Mesodermal cell (in vitro differentiated cells): ENCODE results near the gene VAMP4. TPM values are rescaled to one million over a fixed set of nuclear protein-coding genes. Genes with fewer than 3 reads are reported as not detected.
A peak's percentile ranks its signal among the peaks of the same experiment; 100 is the strongest.

ENCODE experiments used
- H3K27ac ChIP-seq: 2 replicates; pipeline ENCODE4 v1.7.0; 2013; ENCODE audit warnings: mild to moderate bottlenecking, low read depth, low read length, moderate library complexity; ENCODE audit not compliant: severe bottlenecking
- H3K36me3 ChIP-seq: 2 replicates; pipeline ENCODE4 v1.7.1; 2013; ENCODE audit warnings: mild to moderate bottlenecking, low read length, moderate library complexity; ENCODE audit not compliant: control insufficient read depth, insufficient read depth
- H3K4me1 ChIP-seq: one replicate; pipeline ENCODE4 v1.7.1; 2013; ENCODE audit warnings: mild to moderate bottlenecking, low read length; ENCODE audit not compliant: insufficient read depth, control insufficient read depth, poor library complexity, severe bottlenecking
- H3K4me3 ChIP-seq: 2 replicates; pipeline ENCODE4 v1.7.0; 2013; ENCODE audit warnings: low read length, control low read depth, mild to moderate bottlenecking; ENCODE audit not compliant: insufficient read depth, poor library complexity, severe bottlenecking; ENCODE audit errors: extremely low read depth
- H3K9me3 ChIP-seq: 2 replicates; pipeline ENCODE4 v1.7.1; 2013; ENCODE audit warnings: mild to moderate bottlenecking, low read length, moderate library complexity; ENCODE audit not compliant: control insufficient read depth
- WGBS, 2 experiments: methylation state at CpG; one replicate each; pipeline ENCODE4 v1.1.5; 2013; ENCODE audit warnings: missing lambda C conversion rate in 2 of 2; ENCODE audit not compliant: insufficient coverage in 2 of 2; 5-methylcytosine and 5-hydroxymethylcytosine counted together
- polyA plus RNA-seq, 2 experiments: library from polyadenylated mRNA; stranded (reverse); fragments of 50-300 nt; gene quantifications; one replicate each; pipeline ENCODE4 v1.2.3, GENCODE V29; 2013

Gene VAMP4, protein sequence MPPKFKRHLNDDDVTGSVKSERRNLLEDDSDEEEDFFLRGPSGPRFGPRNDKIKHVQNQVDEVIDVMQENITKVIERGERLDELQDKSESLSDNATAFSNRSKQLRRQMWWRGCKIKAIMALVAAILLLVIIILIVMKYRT
- polyA plus RNA-seq (2013, experiment 1 of 2): 10.6 TPM
- 16.7 TPM for polyA plus RNA-seq (2013, experiment 2 of 2)

DNA sequence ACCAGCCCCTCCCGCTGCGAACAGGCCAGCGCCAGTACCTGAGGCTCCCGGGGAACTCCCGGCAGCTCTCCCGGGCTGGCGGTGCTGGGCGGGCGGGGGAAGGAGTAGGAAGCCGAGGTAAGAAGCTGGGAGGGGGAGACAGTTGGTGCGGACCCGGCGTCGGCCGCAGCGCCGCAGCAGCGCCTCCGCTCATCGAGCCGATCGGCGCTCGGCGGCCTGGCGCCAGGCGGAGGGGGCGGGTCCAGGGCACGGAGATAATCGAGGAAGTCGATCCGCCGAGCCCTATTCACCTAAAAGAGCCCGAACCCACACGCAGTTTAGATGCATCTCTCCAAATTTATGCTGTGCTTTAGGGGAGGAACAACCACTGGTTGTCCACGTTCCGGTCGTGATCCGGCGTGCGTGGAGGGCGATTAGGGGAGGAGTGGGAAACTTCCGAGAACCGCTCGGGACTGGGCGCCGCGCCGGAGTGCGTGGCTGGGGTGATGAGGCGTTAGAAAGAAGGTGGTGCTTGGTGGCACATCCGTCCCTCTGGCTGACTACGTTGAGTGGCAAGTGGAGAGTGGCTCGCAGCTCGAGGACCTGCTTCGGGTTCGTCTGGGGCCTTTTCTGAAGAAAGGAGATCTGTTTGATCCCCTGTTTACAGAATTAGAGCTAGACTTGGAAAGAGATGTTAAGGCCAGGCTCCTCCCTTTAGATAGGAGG, at the start of gene VAMP4:
TSS of gene VAMP4 (minus strand) at position 194 of the 705 bp plus-strand sequence. CDS start 3,651 bp downstream, outside the sequence.
- H3K4me3 ChIP-seq: peak within 1 kb of the TSS; percentile 90
- 0 to 1% methylated on average over 36 to 42 of the region's 57 CpGs for WGBS, 2 experiments

DNA sequence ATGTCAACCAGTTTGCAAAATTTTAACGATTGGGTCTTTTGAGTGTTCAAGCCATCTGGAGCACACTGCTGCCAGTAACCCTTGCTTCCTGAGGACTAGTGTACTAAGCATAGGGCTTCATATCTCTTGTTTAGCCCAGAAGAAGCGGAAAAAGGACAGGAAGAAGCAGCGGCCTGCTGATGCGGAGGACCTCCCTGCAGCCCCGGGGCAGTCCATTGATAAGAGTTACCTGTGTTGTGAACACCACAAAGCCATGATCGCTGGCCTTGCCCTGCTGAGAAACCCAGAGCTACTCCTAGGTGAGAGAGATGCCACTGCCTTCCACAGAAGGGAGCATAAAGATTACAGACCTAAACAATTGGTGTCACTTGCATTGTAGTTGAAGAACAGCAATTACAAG, 48.5 kb upstream of the VAMP4 start:
- H3K4me1 ChIP-seq: peaks cover 2% of the 10 kb centered on the region
- H3K9me3 ChIP-seq: no peaks in the 10 kb centered on the region
- H3K36me3 ChIP-seq: peaks cover 83% of the 10 kb centered on the region
- H3K4me3 ChIP-seq: no peak overlapping the region
- 99 to 100% methylated on average over 5 to 6 of the region's 6 CpGs for WGBS, 2 experiments
- H3K27ac ChIP-seq: no peak overlapping the region

More for the DNA sequence above, at the start of gene VAMP4:
- Histone ChIP-seq H3K27ac (peak within 1 kb of the TSS; percentile 87), H3K36me3 (peaks cover 8% of the 10 kb centered on the region), H3K9me3 (no peaks in the 10 kb centered on the region), H3K4me1 (peaks cover 12% of the 10 kb centered on the region)

DNA sequence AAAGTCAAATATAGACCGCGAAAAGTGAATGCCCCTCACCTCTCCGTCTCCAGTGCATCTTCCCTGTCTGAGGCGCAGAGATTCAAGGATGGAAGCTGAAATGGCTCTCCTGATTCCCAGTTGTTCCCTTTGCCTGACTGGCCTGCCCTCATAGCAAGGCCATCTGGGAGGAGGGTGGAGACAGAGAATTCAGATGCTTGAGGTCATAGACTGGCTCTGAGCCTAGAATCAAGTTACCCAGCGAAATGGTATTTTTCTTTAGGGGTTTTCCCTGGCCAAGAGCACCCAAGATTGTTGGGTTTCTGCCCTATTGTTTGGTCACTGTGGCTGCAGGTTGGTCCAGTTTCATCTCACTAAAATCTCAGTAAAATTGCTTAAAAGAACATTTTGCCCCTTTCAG, 46.8 kb upstream of the VAMP4 start:
- Histone ChIP-seq H3K27ac (no peak overlapping the region), H3K36me3 (peaks cover 88% of the 10 kb centered on the region), H3K9me3 (no peaks in the 10 kb centered on the region), H3K4me1 (peaks cover 2% of the 10 kb centered on the region), H3K4me3 (no peak overlapping the region)
- 97 to 100% methylated on average over 4 of the region's 5 CpGs for WGBS, 2 experiments

DNA sequence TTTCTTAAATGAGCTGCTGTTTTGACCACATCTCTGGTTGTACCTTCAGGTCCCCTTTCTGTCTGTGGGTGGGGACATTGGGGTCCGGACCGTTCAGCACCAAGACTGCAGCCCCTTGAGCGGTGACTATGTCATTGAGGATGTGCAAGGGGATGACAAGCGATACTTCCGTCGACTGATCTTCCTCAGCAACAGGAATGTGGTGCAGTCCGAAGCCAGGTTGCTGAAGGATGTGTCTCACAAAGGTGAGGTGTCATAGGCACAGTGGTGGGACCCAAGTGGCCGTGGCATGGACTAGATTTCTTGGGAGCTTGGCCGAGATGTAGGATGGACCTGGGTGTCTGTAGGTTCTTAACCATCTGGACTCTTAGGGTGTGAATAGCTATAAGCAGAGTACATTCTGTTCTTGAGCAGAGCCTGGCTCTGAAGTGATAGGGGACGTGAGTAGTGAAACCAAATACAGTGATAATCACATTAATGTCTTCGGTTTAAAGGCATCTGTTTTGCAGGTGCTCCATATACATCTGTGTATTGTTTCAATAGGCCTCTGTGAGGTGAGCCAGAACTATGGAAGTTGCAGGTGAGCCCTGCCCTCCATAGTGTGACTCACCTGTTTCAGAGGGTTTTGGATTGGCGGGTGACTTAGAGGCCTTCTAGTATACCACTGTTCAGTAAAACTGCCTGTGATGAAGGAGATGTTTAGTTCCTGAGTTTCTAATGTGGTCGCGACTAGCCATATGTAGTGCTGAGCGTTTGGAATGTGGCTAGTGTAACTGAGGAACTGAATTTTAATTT, 46.0 kb upstream of the VAMP4 start:
- Histone ChIP-seq H3K4me3 (no peak overlapping the region), H3K4me1 (no peaks in the 10 kb centered on the region), H3K9me3 (no peaks in the 10 kb centered on the region), H3K27ac (no peak overlapping the region), H3K36me3 (peaks cover 86% of the 10 kb centered on the region)
- 95 to 96% methylated on average over 10 to 11 of the region's 15 CpGs for WGBS, 2 experiments

DNA sequence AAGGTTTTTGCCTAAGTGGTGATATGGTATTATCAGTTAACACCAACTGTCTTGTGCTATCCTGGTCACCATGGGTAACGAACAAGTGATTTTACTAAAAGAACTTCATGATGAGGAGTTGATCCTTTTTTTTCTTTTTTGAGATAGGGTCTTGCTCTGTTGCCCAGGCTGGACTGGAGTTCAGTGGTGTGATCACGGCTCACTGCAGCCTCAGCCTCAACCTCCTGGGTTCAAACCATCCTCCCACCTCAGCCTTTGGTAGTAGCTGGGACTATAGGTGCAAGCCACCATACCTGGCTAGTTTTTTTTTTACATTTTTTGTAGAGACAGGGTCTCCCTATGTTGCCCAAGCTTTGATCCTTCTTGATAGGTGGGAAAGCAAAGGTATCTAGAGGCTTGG, 44.7 kb upstream of the VAMP4 start:
- no peak overlapping the region for H3K4me3 ChIP-seq
- WGBS, 2 experiments: no CpG with 5 or more reads among the region's 2 CpGs
- no peaks in the 10 kb centered on the region for H3K4me1 ChIP-seq
- peaks cover 72% of the 10 kb centered on the region for H3K36me3 ChIP-seq
- H3K9me3 ChIP-seq: no peaks in the 10 kb centered on the region
- no peak overlapping the region for H3K27ac ChIP-seq

DNA sequence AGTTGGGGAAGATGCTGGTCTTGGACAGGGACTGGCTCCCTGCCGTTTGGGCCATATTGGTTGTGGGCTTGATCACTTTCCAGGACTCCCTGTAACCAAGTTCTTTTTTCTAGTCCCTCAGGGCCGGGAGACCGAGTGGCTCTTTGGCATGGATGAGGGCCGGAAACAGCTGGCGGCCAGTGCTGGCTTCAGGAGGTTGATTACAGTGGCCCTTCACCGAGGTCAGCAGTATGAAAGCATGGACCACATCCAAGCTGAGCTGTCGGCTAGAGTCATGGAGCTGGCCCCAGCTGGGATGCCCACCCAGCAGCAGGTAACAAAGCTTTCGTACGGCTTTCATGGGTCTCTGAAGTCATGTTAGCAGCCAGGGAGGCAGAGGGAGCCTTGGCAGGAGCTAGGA, 43.9 kb upstream of the VAMP4 start:
- Histone ChIP-seq H3K36me3 (peaks cover 65% of the 10 kb centered on the region), H3K27ac (no peak overlapping the region), H3K4me3 (no peak overlapping the region), H3K4me1 (no peaks in the 10 kb centered on the region), H3K9me3 (no peaks in the 10 kb centered on the region)
- 96% methylated on average over 7 to 9 of the region's 9 CpGs for WGBS, 2 experiments

GRCh38 chr1:171784784-171785183, 42.9 kb upstream of the VAMP4 start:
- no peak overlapping the region for H3K4me3 ChIP-seq

GRCh38 chr1:171783816-171784530, 42.1 kb upstream of the VAMP4 start:
- no peak overlapping the region for H3K27ac ChIP-seq
- H3K4me1 ChIP-seq: no peaks in the 10 kb centered on the region
- peaks cover 55% of the 10 kb centered on the region for H3K36me3 ChIP-seq
- WGBS, 2 experiments: 97% methylated on average over 20 to 23 of the region's 25 CpGs
- H3K9me3 ChIP-seq: no peaks in the 10 kb centered on the region
- no peak overlapping the region for H3K4me3 ChIP-seq

More at GRCh38 chr1:171784784-171785183, 42.9 kb upstream of the VAMP4 start:
- no peaks in the 10 kb centered on the region for H3K9me3 ChIP-seq
- H3K36me3 ChIP-seq: peaks cover 56% of the 10 kb centered on the region
- no peaks in the 10 kb centered on the region for H3K4me1 ChIP-seq
- no peak overlapping the region for H3K27ac ChIP-seq

- no peaks in the 10 kb centered on the region for H3K9me3 ChIP-seq
- peak within 1 kb of the TSS; percentile 93 for H3K27ac ChIP-seq
- peak within 1 kb of the TSS; percentile 84 for H3K4me3 ChIP-seq
- peaks cover 30% of the 10 kb centered on the region for H3K36me3 ChIP-seq
- WGBS, 2 experiments: 0 to 1% methylated on average over 49 to 57 of the region's 57 CpGs
- no peaks in the 10 kb centered on the region for H3K4me1 ChIP-seq
Observed at GRCh38 chr1:171781176-171781875, 39.5 kb upstream of the VAMP4 start, which contains the start of gene METTL13. Gene METTL13, plus strand, starts transcription at chr1:171781660. Its CDS starts 308 bp downstream, at chr1:171781968.
